Left ventricle myocardium inferior (tissue), 1 donor: ENCODE data around the gene TMEM120B. TPM values are rescaled to one million over a fixed set of nuclear protein-coding genes. Genes with fewer than 3 reads are reported as not detected.

Source experiments
- DNase-seq: peaks from one replicate; pipeline ENCODE4 v3.0.0-alpha.2; 2020
- H3K27ac ChIP-seq: fragments of 200-600 bp; replicated peaks from 2 replicates; pipeline ENCODE4 v1.8.0; 2021
- H3K27me3 ChIP-seq: fragments of 200-600 bp; 2 replicates; pipeline ENCODE4 v1.8.0; 2021; ENCODE audit warnings: low read depth
- H3K36me3 ChIP-seq: fragments of 200-600 bp; 2 replicates; pipeline ENCODE4 v1.8.0; 2021
- H3K4me1 ChIP-seq: fragments of 200-600 bp; 2 replicates; pipeline ENCODE4 v1.8.0; 2021
- H3K4me3 ChIP-seq: fragments of 200-600 bp; 2 replicates; pipeline ENCODE4 v1.8.0; 2021; ENCODE audit warnings: mild to moderate bottlenecking, moderate library complexity
- H3K9me3 ChIP-seq: fragments of 200-600 bp; replicated peaks from 2 replicates; pipeline ENCODE4 v1.8.0; 2021
- CTCF ChIP-seq: fragments of 200-600 bp; IDR thresholded peaks from 2 replicates; pipeline ENCODE4 v1.8.0; 2021; ENCODE audit warnings: antibody characterized with exemption, mild to moderate bottlenecking, borderline replicate concordance
- intact Hi-C: fragments of 100-400 bp; cut with micrococcal nuclease; formaldehyde crosslinking; loops from one replicate; pipeline ENCODE4 v1.11.0; 2022
- total RNA-seq: library from RNA; stranded (reverse); fragmentation: NEBNext Ultra II Directional; extraction: Animal tissue kit (Norgen Biotek cat#: 25700); gene quantifications from one replicate; pipeline ENCODE4 v1.2.1, GENCODE V29; 2021
- donor health status: DM: no; HTN: yes; CAD: no; lungs with severe emphysema.

Gene TMEM120B
- total RNA-seq, 1 donor from 2014 or later: 9.2 TPM

GRCh38 chr12:121809712-121810116 is 97.2 kb downstream of the TMEM120B start:
- DNase-seq: no peak
- intact Hi-C loops: no loop called here
- Histone ChIP-seq H3K4me1 (peaks cover 71% of the 10 kb centered on the region), H3K9me3 (no peaks in the 10 kb centered on the region), H3K4me3 (no peak overlapping the region), H3K27ac (no peak overlapping the region), H3K36me3 (peaks cover 49% of the 10 kb centered on the region), H3K27me3 (no peaks in the 10 kb centered on the region)
- TF ChIP-seq CTCF: no peak

DNA sequence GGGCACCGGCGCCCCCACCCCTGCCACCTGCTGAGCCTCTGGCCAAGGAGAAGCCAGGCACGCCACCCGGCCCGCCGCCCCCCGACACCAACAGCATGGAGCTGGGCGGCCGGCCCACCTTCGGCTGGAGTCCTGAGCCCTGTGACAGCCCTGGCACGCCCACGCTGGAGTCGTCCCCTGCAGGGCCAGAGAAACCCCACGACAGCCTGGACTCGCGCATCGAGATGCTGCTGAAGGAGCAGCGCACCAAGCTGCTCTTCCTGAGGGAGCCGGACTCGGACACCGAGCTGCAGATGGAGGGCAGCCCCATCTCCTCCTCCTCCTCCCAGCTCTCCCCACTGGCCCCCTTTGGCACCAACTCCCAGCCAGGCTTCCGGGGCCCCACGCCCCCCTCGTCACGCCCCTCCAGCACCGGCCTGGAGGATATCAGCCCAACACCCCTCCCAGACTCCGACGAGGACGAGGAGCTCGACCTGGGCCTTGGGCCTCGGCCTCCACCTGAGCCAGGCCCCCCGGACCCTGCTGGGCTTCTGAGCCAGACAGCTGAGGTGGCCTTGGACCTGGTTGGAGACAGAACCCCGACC is 97.8 kb downstream of the TMEM120B start:
- Histone ChIP-seq H3K4me3 (peak overlapping the region; percentile 68), H3K27me3 (no peaks in the 10 kb centered on the region), H3K4me1 (peaks cover 65% of the 10 kb centered on the region), H3K27ac (no peak overlapping the region), H3K36me3 (peaks cover 56% of the 10 kb centered on the region), H3K9me3 (no peaks in the 10 kb centered on the region)
- no peak for DNase-seq
- intact Hi-C loops: no loop called here
- TF ChIP-seq CTCF: no peak

- intact Hi-C loops: no loop called here
Measured at GRCh38 chr12:121810833-121811433, 98.4 kb downstream of the TMEM120B start.

DNA sequence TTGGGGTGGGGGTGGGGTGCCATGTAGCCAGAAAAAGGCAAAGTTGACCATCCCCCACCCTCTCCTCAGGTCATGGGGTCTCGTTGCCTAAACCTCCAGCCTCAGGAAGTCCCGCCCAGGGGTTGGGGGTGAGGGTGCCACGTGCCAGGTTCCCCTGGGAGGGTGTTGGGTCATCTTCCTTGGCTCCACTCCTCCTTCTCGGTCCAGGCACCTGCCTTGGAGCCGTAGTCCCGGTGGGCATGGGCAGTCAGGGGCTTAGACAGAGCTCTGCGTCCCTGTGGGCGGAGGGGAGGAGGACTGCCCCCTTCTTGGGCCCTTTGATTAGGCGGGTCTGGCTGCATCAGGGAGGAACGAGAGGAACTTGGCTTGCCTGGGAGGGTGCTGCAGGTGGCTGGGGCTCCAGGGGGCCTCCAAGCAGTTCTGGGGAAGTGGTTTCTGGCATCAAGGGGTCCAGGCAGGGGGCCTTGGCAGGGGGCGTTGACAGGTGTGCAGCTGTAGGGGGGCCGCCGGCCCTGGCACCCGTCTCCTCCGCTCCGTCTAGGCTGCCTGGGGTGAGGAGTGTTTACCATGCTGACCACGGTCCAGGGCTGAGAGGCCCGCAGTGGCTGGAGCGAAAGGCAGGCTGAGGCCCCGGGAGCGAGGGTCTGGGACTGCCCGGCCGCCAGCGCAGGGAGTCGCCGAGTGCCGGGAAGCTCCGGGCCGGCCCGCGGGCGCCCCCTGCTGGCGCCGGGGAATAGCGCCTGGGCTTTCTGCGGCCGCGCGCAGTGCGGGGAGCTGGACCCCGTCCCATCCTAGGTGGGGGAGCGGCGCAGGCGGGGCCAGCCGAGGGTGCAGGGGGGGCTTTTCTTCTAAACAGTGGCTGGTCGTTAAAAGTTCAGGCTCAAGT is 99.1 kb downstream of the TMEM120B start:
- Histone ChIP-seq H3K4me1 (peaks cover 51% of the 10 kb centered on the region), H3K4me3 (peak overlapping the region; percentile 68), H3K36me3 (peaks cover 69% of the 10 kb centered on the region), H3K27ac (peak overlapping the region; percentile 77), H3K9me3 (no peaks in the 10 kb centered on the region), H3K27me3 (no peaks in the 10 kb centered on the region)
- intact Hi-C loops: no loop called here
- TF ChIP-seq CTCF: peak; percentile 100
- DNase-seq: peak; percentile 74

More at GRCh38 chr12:121810833-121811433, 98.4 kb downstream of the TMEM120B start:
- no peak for DNase-seq
- Histone ChIP-seq H3K27ac (peak overlapping the region; percentile 77), H3K4me1 (peaks cover 59% of the 10 kb centered on the region), H3K4me3 (peak overlapping the region; percentile 68), H3K9me3 (no peaks in the 10 kb centered on the region), H3K36me3 (peaks cover 62% of the 10 kb centered on the region), H3K27me3 (no peaks in the 10 kb centered on the region)
- TF ChIP-seq CTCF: no peak

DNA sequence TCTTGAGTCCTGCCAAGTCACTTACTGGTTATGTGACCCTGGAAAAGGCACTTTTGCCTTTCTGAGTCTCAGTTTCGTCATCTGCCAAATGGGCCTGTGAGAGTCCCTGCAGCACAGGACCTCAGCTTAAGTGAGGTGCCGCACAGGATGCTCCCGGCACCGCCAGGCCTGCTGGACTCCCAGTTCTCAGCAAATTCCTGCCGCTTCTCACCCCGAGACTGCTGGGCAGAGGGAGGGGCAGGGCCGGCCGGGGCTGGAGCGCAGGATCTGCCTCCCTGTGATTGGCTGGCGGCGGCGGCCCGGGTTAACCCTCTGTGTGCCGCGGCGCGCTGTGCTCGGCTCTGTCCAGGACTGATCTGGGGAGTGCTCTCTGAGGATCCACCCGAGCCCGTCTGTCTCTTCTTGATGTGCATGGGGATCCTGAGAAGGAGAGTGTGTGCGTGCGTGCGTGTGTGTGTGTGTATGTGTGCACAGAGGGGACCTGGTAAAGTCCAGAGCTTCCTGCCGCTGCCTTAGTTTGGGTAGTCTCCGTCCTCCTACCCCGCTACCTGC is 99.8 kb downstream of the TMEM120B start:
- peak; percentile 53 for TF ChIP-seq CTCF
- intact Hi-C loops: no loop called here
- Histone ChIP-seq H3K27me3 (no peaks in the 10 kb centered on the region), H3K4me3 (peak overlapping the region; percentile 68), H3K27ac (peak overlapping the region; percentile 77), H3K4me1 (peaks cover 44% of the 10 kb centered on the region), H3K36me3 (peaks cover 76% of the 10 kb centered on the region), H3K9me3 (no peaks in the 10 kb centered on the region)
- peak; percentile 83 for DNase-seq
